GM23248 (cell line): Measurements from ENCODE around the gene MAP2K1. TPM values are rescaled to one million over a fixed set of nuclear protein-coding genes. Genes with fewer than 3 reads are reported as not detected.

Source experiments
- DNase-seq: peaks from one replicate; pipeline ENCODE4 v3.0.0-alpha.2; 2015
- H2AFZ ChIP-seq: fragments of 200-600 bp; sonication (generic); 2 replicates; pipeline ENCODE4 v1.6.1; 2016; ENCODE audit warnings: antibody characterized with exemption
- H3F3A ChIP-seq: fragments of 200-600 bp; sonication (generic); 2 replicates; pipeline ENCODE4 v1.6.1; 2016; ENCODE audit warnings: mild to moderate bottlenecking, antibody characterized with exemption, mixed run types; ENCODE audit not compliant: insufficient read depth
- H3K27ac ChIP-seq: fragments of 200-600 bp; sonication (generic); 2 replicates; pipeline ENCODE4 v1.5.1; 2016; ENCODE audit warnings: mild to moderate bottlenecking
- H3K27me3 ChIP-seq: fragments of 200-600 bp; sonication (generic); replicated peaks from 2 replicates; pipeline ENCODE4 v1.6.1; 2016; ENCODE audit warnings: mild to moderate bottlenecking; ENCODE audit not compliant: insufficient read depth
- H3K36me3 ChIP-seq: fragments of 200-600 bp; sonication (generic); 2 replicates; pipeline ENCODE4 v1.6.1; 2016; ENCODE audit warnings: low read depth, mild to moderate bottlenecking
- H3K4me1 ChIP-seq: fragments of 200-600 bp; sonication (generic); 2 replicates; pipeline ENCODE4 v1.6.1; 2016; ENCODE audit warnings: mild to moderate bottlenecking; ENCODE audit not compliant: insufficient read depth
- H3K4me2 ChIP-seq: fragments of 200-600 bp; sonication (generic); one replicate; pipeline ENCODE4 v1.6.1; 2016; ENCODE audit warnings: mild to moderate bottlenecking; ENCODE audit not compliant: unreplicated experiment
- H3K4me3 ChIP-seq: fragments of 200-600 bp; sonication (generic); 2 replicates; pipeline ENCODE4 v1.5.1; 2016; ENCODE audit warnings: mild to moderate bottlenecking
- H3K79me2 ChIP-seq: fragments of 200-600 bp; sonication (generic); 2 replicates; pipeline ENCODE4 v1.6.1; 2016; ENCODE audit warnings: mild to moderate bottlenecking; ENCODE audit not compliant: insufficient read depth
- H3K9ac ChIP-seq: fragments of 200-600 bp; sonication (generic); 2 replicates; pipeline ENCODE4 v1.6.1; 2016; ENCODE audit warnings: mild to moderate bottlenecking
- H3K9me2 ChIP-seq: fragments of 200-600 bp; sonication (generic); 2 replicates; pipeline ENCODE4 v1.6.1; 2016; ENCODE audit warnings: mixed run types, mild to moderate bottlenecking, moderate library complexity; ENCODE audit not compliant: insufficient read depth
- H3K9me3 ChIP-seq: fragments of 200-600 bp; sonication (generic); one replicate; pipeline ENCODE4 v1.6.1; 2017; ENCODE audit warnings: low read depth
- H4K20me1 ChIP-seq: fragments of 200-600 bp; sonication (generic); 2 replicates; pipeline ENCODE4 v1.6.0; 2016; ENCODE audit not compliant: insufficient read depth
- EZH2 ChIP-seq: fragments of 200-600 bp; sonication (generic); IDR thresholded peaks from 2 replicates; pipeline ENCODE4 v1.6.1; 2018; ENCODE audit warnings: antibody characterized with exemption, mild to moderate bottlenecking; ENCODE audit not compliant: insufficient read depth, poor library complexity, severe bottlenecking
- EZH2phosphoT487 ChIP-seq: fragments of 200-600 bp; sonication (generic); IDR thresholded peaks from 2 replicates; pipeline ENCODE4 v1.6.1; 2018; ENCODE audit warnings: antibody characterized with exemption, moderate library complexity, mild to moderate bottlenecking, low read depth; ENCODE audit not compliant: insufficient read depth
- WGBS, 2 experiments: methylation state at CpG; one replicate each; pipeline ENCODE4 v1.1.6; 2015 to 2017; ENCODE audit warnings: low lambda C conversion rate in 2 of 2, low coverage in 1 of 2; ENCODE audit errors: missing lambda C conversion rate in 2 of 2; 5-methylcytosine and 5-hydroxymethylcytosine counted together
- in situ Hi-C: fragments of 300-500 bp; cut with MboI; formaldehyde crosslinking; loops from 2 replicates; pipeline ENCODE4 v1.15.0; 2020
- polyA plus RNA-seq: library from polyadenylated mRNA; unstranded; fragments of >200 nt; fragmentation: Nextera tagmentation; extraction: Ambion mirVana; gene quantifications from 2 replicates; pipeline ENCODE4 v1.2.1, GENCODE V29; 2016
- total RNA-seq: library from RNA; depleted of rRNA; stranded (reverse); fragments of >200 nt; shearing (Covaris generic); gene quantifications from 2 replicates; pipeline ENCODE4 v1.2.3, GENCODE V29; 2014

Gene MAP2K1
- total and polyA plus RNA-seq, 2 experiments from 2014 or later = 55.7 to 56.2 TPM

DNA sequence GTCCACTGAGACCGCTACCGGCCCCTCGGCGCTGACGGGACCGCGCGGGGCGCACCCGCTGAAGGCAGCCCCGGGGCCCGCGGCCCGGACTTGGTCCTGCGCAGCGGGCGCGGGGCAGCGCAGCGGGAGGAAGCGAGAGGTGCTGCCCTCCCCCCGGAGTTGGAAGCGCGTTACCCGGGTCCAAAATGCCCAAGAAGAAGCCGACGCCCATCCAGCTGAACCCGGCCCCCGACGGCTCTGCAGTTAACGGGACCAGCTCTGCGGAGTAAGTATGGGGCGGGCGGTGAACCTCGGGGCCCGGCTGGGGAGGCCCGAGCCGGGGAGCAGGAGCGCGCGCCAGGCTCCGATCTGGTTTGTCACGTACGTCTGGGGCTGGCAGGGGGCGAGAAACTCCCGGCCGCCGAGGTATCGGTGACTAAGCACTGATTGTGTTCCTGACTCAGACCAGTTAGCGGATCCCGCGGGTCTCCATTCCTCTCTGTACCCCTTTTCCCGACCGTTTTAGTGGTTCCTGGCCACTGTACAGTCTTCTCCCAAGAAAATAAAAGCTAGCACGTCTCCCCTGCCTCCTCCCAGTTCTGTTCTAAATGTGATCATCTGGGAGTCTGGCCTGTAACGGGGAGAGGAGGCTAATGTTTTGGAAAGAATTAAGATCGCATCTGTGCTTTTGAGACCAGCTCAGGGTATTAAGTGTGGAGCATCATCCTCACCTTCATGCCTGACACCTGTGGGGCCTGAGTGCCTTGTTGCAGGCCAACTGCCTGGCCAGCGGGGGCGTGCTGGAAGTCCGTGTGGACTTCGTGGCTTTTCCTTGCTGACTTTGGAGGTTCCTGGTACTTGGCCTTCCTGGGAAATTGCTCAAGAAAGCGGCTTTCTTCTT is 691 bp downstream of the MAP2K1 start:
- Histone ChIP-seq H3K27me3 (no peaks in the 10 kb centered on the region), H3K4me3 (peak overlapping the region; percentile 88), H3K4me2 (peak overlapping the region; percentile 81), H3K79me2 (peaks cover 67% of the 10 kb centered on the region), H3K9me3 (no peaks in the 10 kb centered on the region), H3K4me1 (peaks cover 17% of the 10 kb centered on the region), H3F3A (peaks cover 8% of the 10 kb centered on the region; the same call in 1 of the 2 replicates), H3K9ac (peak overlapping the region; percentile 81), H4K20me1 (peaks cover 6% of the 10 kb centered on the region; the same call in 1 of the 2 replicates), H3K9me2 (no peaks in the 10 kb centered on the region), H3K36me3 (no peaks in the 10 kb centered on the region), H2AFZ (peak overlapping the region; percentile 97), H3K27ac (peak overlapping the region; percentile 64)
- in situ Hi-C loops = no loop called here
- TF ChIP-seq EZH2 = no peak
- no peak for TF ChIP-seq EZH2phosphoT487
- 0 to 1% methylated on average over 35 to 42 of the region's 62 CpGs for WGBS, 2 experiments
- peak; percentile 89 for DNase-seq

DNA sequence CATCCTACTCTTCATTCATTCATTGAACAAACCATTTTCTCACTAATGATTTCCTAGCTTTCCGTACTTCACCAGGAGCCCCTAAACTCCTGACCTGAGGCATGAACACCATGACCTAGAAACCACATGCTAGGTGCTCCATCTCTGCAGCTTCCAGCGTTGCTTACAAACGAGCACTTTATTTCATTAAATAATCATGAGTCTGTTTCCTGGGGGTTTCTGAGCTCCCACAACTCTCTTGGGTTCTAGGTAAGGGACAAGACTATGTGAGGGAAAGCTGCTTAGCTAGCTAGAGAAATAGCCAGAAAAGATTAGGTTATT is 1.3 kb downstream of the MAP2K1 start:
- Histone ChIP-seq H3K4me3 (peak overlapping the region; percentile 88), H4K20me1 (peaks cover 9% of the 10 kb centered on the region; the same call in 1 of the 2 replicates), H3K9me3 (no peaks in the 10 kb centered on the region), H3K36me3 (no peaks in the 10 kb centered on the region), H2AFZ (peak overlapping the region; percentile 97), H3K9ac (peak overlapping the region; percentile 81), H3F3A (peaks cover 8% of the 10 kb centered on the region; the same call in 1 of the 2 replicates), H3K4me1 (peaks cover 17% of the 10 kb centered on the region), H3K4me2 (peak overlapping the region; percentile 81), H3K27me3 (no peaks in the 10 kb centered on the region), H3K79me2 (peaks cover 73% of the 10 kb centered on the region), H3K9me2 (no peaks in the 10 kb centered on the region), H3K27ac (peak overlapping the region; percentile 64)
- WGBS, 2 experiments = 0% methylated on average over 3 of the region's 3 CpGs
- in situ Hi-C loops = no loop called here
- DNase-seq = no peak
- no peak for TF ChIP-seq EZH2
- TF ChIP-seq EZH2phosphoT487 = no peak

DNA sequence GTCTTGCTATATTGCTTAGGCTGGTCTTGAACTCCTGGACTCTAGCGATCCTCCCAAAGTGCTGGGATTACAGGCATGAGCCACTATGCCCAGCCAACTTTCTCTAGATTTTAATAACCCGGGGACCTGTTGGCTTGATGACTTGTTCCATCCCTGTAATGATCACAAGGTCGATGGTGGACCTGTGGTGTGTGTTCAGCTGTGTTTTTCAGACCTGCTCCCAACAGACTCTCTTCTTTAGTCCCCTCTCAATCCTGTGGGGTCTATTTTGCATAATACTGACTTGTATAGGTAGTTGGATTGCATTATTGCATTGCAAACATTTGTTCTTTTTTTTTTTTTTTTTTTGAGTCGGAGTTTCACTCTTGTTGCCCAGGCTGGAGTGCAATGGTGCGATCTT is 1.9 kb downstream of the MAP2K1 start:
- no peaks in the 10 kb centered on the region for H3K9me2 ChIP-seq
- peak overlapping the region; percentile 88 for H3K4me3 ChIP-seq
- no peak for DNase-seq
- H4K20me1 ChIP-seq = peaks cover 15% of the 10 kb centered on the region
- WGBS, 2 experiments = 82 to 89% methylated on average over 5 of the region's 5 CpGs
- H3K27ac ChIP-seq = no peak overlapping the region
- no peaks in the 10 kb centered on the region for H3K9me3 ChIP-seq
- H2AFZ ChIP-seq = no peak overlapping the region
- peaks cover 8% of the 10 kb centered on the region; the same call in 1 of the 2 replicates for H3F3A ChIP-seq
- TF ChIP-seq EZH2phosphoT487 = no peak
- no peak for TF ChIP-seq EZH2
- no peaks in the 10 kb centered on the region for H3K36me3 ChIP-seq
- H3K4me1 ChIP-seq = peaks cover 17% of the 10 kb centered on the region
- in situ Hi-C loops = no loop called here
- H3K79me2 ChIP-seq = peaks cover 78% of the 10 kb centered on the region
- peak overlapping the region; percentile 81; the same call in 1 of the 2 replicates for H3K9ac ChIP-seq
- H3K27me3 ChIP-seq = no peaks in the 10 kb centered on the region
- H3K4me2 ChIP-seq = peak overlapping the region; percentile 81

DNA sequence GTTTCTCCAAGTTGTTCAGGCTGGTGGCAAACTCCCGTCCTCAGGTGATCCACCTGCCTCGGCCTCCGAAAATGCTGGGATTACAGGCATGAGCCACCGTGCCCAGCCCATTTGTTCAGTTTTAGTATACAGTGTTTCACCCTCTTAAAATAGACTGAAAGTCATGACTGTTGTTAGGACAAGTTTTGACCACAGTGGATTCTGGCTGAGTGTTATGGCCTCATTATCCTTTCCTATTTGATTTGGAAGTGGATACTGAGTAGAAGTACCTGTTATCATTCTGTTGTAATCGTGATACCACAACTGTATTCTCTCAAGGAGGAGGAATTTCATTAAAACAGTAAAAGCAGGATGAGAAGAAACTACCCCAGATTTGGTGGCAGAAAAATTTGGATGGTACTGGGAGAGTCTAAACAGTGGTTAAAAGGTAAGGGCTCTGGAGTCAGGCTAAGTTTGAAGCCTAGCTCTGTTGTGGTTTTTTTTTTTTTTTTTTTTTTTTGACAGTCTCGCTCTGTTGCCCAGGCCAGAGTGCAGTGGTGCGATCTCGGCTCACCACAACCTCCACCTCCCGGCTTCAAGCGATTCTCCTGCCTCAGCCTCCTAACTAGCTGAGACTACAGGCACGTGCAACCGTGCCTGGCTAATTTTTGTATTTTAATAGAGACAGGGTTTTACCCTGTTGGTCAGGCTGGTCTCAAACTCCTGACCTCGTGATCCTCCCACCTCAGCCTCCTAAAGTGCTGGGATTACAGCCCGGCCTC is 2.6 kb downstream of the MAP2K1 start:
- H3K4me2 ChIP-seq = no peak overlapping the region
- in situ Hi-C loops = no loop called here
- no peaks in the 10 kb centered on the region for H3K9me3 ChIP-seq
- no peak for TF ChIP-seq EZH2phosphoT487
- no peak for TF ChIP-seq EZH2
- WGBS, 2 experiments = 85 to 87% methylated on average over 14 of the region's 14 CpGs
- peaks cover 17% of the 10 kb centered on the region for H3K4me1 ChIP-seq
- H3K9me2 ChIP-seq = no peaks in the 10 kb centered on the region
- no peak overlapping the region for H3K27ac ChIP-seq
- H3K4me3 ChIP-seq = no peak overlapping the region
- H3K79me2 ChIP-seq = peaks cover 85% of the 10 kb centered on the region
- H3K9ac ChIP-seq = no peak overlapping the region
- DNase-seq = no peak
- H4K20me1 ChIP-seq = peaks cover 22% of the 10 kb centered on the region
- H2AFZ ChIP-seq = no peak overlapping the region
- no peaks in the 10 kb centered on the region for H3K36me3 ChIP-seq
- H3F3A ChIP-seq = peaks cover 8% of the 10 kb centered on the region; the same call in 1 of the 2 replicates
- no peaks in the 10 kb centered on the region for H3K27me3 ChIP-seq
